Islet of Langerhans (tissue), 1 donor: Measurements from ENCODE around the gene DBX2.
"Not testable (repeated sequence)": the region's sequence is repeated elsewhere in the genome, so short reads cannot be mapped to it uniquely, and the experiment has no call there.

Source experiments
- FAIRE-seq: peaks from one replicate; lab custom pipeline; 2011; peaks lifted over from hg19 to GRCh38; lab: Jason Lieb, UNC

The DBX2 gene

DNA sequence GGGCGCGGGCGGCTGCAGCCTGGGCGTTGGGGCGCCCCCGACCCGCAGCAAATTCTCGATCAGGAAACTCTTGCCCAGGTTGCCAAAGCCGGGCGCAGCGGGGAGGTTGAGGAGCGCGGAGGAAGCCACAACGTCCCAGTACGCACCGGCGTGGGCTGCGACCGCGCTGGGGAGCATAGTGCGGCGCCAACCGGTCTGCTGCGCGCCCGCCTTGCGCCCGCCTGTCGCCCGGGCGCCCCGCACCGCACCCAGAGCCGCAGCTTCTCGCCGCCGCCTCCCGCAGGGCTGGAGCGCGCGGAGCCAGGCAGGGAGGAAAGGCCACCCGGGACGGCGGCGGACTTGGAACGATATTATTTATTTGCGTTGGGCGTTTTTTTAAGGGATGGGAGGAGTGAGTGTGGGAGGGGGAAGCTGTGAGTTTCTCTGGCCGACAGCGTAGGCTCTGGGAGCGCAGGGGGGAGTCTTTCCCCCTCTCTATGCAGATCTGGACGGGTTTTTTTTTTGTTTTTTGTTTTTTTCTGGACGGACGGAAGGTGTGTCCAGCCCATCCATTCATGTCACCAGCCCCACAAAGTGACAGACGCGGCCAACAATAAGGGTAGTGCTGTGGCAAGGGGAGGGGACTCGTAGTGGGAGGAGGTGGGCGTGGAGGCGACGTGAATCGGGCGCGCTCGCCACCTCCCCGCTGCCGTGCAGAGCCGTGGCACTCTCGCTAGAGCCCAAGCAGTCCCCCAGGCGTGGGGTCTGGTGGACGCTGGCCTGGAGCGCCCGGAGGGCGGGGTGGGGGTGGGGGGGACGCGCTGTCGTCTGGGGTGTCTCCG is at the start of gene DBX2:
Gene DBX2 (minus strand): TSS at position 349 of the 821 bp plus-strand sequence. CDS start 172 bp downstream, at position 177.
- FAIRE-seq: no peak

DNA sequence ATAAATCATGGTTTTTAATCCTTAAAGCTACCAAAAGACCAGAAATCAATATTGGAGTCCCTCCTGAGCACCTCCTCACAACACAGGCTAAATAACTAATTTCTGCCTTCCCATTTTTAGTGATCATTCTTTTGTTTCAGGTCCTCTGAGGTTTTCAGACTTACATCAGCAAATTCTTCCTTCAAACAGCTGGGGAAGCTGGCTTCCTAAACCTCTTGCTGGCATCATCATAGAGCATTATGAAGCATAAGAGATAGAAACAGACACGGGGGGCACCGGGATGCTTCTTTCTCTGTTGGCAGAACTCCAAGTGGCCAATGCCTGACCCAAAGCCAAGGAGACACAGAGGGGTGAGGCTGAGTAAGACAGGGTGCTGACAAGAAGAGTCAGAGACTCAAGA is 47.9 kb upstream of the DBX2 start:
- FAIRE-seq: no peak

DNA sequence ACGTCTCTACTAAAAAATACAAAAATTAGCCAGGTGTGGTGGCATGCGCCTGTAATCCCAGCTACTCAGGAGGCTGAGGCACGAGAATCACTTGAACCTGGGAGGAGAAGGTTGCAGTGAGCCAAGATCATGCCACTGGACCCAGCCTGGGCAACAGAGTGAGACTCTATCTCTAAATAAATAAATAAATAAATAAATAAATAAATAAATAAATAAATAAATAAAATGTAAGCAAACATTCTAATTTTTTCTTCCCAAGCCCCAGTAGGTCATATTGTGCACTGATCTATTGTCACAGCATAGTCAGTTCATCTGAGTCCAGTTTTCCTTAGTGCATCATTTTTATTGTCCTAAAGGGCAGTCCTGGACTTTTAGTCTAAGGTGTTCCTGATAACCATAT is 44.5 kb upstream of the DBX2 start:
- not testable (repeated sequence) for FAIRE-seq

DNA sequence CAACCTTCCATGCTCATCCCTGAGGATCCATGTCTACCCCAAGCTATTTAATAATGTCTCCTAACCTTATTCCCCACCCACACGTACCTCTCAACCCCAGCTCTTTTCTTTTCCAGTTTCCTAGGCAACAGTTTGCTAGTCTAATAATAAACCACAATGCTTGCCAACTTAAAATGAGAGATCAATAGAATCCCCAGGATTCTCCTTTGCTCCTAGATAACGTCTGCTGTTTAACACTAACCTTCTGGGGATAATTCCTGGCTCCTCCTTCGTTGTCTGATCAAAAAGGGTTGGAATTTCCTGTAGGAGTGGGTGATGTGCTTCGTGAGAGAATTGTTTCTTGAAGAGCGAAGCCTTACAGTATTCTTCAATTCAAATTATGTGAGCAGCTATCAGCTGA is 42.2 kb upstream of the DBX2 start:
- FAIRE-seq: no peak

DNA sequence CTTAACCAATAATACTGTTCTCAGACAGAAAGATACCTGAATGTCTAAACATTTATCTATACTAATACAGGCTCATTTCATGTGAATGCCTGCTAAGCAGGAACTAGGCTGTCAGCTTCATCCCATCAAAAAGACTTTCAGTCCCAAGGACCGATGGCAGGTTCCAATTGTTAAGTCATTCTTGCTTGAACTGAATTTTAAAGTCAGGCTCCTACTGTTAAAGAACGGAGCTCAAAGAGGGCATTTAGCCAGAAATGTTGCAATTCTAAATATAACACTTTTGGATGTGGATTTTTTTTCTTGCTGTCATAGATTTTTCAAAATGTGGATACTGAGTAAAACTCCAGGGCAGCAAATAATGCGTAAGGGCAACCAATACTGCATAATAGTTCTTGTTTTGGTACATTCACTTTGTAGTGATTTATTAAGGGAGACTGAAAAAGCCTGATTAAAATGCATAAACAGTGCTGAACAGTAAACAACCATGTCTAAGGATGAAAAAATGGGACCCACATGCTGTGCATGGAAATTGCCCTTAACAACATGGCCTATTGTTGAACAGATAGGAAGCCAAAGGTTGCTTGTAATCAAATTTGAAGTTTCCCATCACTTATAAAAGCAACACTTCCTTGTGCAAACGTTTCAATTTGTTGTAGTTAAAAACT is 38.6 kb upstream of the DBX2 start:
- FAIRE-seq: no peak

DNA sequence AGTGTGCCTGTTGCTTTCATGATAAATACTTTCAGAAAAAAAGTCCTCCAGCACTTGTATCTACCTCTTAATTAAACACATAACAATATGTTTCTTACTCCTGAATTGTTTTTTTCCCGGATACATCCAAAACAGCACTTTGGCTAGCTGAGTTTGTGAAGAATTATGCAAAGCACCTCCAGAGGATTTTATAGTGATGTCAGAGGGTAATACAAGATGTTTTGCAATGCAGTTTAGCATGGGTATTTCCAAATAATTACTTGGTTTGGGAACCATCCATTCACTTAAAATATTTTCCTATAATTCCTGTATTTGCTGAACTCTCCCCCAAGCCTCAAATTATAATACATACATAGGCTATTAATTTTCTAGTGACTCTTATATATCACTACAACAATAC is 37.7 kb upstream of the DBX2 start:
- FAIRE-seq: no peak

DNA sequence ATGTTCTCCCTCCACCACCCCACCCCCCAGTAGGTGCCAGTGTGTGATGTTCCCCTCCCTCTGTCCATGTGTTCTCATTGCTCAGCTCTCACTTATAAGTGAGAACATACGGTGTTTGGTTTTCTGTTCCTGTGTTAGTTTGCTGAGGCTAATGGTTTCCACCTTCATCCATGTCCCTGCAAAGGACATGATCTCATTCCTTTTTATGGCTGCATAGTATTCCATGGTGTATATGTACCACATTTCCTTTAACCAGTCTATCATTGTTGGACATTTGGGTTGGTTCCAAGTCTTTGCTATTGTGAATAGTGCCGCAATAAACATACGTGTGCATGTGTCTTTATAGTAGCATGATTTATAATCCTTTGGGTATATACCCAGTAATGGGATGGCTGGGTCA is 33.3 kb upstream of the DBX2 start:
- not testable (repeated sequence) for FAIRE-seq

DNA sequence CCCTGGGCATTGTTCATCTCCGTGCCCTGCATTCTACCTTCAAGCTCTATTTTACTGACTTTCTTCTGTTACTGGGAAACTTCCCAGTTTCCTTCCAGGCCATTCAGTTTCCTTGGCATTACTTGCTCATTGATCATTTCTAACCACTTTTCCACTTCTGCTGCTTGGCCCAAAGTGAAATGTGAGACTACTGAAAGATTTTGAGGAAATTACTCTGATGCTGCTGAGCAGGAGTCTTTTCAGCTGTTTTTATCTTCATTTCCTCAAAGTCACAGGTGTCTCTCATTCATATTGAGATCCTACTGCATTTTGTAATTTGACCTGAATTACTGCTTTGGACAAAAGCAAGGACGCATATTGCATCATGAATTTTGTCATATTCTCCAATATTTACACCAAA is 26.4 kb upstream of the DBX2 start:
- FAIRE-seq: no peak

DNA sequence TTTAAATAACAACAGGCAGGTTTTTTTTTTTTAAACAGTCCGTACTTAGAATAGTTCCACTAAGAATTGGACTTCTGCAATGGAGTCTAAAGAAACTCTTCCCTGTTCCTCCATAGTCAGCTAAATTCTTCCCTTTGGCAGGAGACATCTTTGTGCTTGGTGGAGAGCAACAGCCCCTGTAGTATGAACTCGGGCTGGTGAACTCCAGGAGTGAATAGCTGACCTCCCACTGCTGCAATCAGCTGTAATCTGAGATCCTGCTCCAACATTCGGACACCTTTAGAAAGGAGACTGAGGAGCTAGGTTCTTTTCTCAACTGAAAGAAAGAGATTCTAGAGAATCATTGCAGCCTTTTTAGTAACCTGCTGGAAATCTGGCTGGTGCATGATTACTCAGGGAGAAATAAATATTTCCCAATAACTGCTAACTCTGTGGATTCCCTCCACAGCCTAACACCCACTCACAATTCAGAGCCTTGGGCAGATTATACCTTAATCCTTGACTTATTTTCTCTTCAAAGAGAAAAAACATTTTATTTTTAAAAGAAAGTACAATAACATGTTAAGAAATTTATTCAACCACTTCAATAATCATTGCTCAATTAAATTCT is 25.6 kb upstream of the DBX2 start:
- FAIRE-seq: no peak

DNA sequence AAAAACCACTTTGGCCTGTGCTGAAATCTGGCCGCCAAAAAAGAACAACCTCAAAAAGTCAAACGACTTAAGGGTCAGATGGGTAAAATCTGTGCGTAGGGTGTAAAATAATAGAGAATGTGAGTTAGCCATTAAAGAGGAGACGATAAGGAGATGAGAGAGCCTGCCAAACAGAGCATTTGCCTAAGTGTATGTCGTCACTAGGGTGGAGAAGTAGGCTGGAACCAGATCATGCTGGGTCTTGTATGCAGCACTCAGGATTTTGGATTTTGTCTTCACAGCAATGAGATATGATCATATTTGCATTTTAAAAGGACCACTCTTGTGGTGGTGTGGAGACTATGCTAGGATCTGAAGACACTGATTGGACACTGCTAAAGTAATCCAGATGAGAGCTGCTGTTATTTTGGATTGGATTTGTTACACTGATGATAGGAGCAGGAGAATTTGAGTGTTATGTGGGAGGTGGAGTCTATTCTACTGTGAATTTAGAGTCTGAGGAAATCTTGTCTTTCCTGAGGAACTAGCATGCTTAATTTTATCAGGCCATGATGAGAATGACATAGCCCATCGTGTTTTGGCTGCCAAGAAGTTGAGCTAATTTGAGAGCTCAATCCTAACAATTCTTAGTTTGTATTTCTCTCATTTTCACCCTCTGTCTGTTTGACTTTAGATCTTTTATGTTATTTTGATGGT is 24.8 kb upstream of the DBX2 start:
- no peak for FAIRE-seq

DNA sequence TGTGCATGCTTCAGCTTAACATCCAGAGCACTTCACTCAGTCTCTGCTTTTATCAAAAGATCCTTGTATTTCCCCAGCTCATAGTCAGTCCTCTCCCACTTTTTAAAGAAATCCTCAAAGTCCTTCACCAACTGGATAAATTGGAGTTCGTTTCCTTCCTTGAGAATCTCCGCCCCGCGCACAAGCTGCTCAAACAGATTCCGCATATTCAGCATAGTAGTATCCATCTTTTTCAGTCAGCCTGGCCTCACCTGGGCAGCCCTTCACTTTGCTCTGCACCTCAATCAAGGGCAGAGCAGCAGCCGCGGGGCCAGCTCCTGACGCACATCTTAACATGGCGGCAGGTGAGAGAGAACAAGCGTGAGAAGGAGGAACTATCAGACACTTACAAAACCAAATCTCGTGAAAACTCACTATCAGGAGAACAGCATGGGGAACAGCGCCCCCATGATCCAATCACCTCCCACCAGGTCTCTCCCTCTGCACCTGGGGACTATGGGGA is 14.3 kb upstream of the DBX2 start:
- no peak for FAIRE-seq

DNA sequence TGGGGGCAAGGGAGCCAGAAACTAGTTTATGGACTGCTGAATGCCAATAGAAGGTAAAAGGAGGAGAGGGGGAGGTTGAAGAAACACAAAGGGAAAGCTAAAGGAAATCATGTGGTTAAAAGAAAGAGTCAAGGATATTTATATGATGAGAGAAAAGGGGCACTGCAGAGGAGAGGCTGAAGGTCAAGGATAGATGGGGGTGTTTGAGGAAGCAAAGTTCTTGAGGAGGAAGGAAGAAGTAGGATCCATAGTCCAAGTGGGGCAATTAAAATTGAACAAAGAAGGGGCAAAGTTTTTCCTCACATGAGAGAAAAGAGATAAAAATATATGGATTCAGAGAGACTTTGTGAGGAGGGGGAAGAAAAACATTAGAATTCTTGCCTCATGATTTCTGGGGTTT is 10.1 kb upstream of the DBX2 start:
- FAIRE-seq: no peak

DNA sequence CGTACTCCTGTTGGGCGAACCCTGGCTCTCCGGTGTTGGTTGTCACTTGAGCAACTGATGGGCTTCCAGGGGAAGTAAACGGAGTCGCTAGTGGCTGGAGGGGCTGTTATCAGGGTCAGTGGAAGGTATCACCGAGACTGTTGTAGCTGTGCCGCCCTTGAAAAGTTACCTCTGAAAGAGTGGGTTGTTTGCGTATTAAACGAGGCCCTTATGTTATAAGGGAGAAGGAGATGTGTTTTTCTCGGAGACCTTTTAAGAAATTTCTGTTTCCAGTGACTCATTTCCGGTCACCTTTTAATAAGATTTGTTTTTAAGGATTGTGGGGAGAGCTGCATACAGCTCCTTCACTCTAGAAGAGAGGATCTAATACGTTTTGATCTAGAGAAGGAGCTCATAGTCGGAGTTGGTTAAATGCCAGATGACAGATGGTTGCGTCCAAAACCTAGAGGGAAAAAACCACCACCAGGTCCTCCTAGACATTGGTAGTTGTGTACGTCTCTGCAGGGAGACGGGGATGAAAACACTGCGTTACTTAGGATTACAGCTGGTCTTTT is 750 bp upstream of the DBX2 start:
- FAIRE-seq: no peak

DNA sequence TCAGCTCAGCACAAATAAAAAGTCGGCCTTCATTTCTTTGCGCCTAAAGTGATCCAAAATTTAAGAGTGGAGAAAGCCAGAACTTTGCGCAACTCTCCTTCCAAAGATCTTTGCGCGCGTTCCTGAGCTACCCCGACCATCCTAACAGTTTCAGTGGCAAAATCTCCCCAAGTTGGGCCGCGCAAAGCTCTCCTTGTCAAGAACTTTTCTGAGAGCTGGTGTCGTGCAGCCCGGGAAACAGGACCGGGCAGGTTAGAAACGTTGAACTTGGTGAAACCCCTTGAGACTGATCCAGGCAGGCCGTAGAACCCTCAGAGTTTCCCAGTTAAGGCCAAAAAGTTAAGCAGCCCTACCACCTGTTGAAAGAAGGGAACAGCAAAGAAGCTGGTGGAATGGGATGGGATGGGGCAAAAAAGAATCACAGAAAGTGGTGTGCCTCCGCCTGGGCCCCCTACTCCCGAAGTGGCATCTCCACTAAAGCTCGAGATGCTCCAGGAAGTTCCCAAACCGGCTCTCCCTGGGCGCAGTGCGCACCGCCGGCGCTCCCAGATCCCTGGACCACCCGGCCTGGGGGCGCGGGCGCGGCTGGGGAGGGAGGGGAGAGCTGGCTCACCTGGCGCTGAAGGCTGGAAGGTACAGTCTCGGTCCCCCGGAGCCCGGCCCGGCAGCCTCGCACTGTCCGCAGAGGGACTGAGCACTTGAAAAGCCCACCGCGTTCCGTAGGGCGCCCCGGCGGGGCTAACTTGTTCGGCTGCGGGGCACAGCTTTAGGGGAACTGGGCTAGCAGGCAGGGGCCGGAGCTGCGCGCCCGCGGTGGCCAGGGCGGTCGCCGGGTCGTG is 768 bp downstream of the DBX2 start:
- FAIRE-seq: no peak

DNA sequence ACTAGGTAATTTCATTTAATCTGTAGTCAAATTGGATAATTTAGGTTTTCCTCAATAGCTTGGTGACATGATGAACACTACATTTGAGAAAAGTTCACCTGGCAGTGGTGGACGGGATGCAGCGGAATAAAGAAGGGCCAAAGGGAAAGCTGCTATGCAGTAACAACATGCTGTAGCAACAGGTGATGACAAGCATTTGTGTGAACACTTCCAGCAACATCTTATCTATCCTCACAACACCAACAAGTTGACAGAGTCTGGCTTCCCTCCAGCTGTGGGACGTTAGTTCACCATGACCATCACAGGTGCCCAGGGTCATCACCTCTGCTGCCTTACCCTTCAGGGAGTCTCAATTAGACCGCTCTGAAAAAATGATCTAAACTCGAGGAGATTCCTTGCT is 8.3 kb downstream of the DBX2 start:
- no peak for FAIRE-seq

DNA sequence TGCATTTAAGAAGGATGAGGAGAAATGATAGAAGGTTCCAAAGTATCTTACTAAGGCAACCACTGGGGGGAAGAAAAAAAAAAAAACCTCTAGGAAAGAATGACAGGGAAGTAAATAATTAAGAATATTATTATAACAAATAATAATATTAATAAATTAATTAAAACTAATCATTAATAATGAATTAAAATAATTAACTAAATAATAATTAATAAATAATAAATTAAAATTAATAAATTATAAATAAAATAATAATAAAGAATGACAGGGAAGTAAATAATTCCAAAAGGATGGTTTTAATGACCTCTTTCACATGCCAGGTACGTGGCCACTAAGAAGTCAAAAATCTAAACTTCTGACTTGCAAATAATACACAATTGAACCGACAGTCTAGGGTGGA is 9.9 kb downstream of the DBX2 start:
- FAIRE-seq: no peak

DNA sequence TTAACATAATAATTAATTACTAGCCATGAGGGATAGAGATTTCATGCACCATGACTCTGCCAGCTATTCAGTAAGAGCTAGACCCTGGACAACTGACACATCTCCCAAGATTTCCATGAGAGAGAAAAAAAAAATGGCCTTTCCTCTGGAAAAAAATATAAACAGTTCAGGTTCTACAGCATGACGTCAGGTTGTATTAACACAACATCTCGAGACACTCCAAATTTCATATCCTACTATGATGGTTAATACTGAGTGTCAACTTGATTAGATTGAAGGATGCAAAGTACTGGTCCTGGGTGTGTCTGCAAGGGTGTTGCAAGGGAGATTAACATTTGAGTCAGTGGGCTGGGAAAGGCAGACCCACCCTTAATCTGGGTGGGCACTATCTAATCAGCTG is 11.1 kb downstream of the DBX2 start:
- FAIRE-seq: no peak

DNA sequence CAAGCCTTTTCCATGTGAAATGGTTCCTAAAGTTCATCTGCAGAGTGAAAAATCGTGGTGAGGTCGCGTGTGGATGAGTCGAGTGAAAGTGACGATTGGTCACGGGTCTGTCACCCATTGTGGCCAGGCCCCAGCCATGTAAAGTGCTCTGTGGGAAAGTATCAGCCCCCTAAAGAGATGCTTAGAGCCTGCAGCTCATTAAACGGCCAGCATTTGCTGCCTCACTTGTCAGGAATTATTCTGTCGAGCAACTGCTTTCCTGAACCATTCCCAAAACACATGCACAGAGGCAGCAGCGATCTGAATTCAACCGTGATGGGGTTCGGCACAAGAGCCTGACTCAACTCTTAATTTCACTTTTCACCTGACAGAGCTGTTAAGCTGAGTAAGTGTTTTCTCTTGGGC is 16.0 kb downstream of the DBX2 start:
- FAIRE-seq: no peak

DNA sequence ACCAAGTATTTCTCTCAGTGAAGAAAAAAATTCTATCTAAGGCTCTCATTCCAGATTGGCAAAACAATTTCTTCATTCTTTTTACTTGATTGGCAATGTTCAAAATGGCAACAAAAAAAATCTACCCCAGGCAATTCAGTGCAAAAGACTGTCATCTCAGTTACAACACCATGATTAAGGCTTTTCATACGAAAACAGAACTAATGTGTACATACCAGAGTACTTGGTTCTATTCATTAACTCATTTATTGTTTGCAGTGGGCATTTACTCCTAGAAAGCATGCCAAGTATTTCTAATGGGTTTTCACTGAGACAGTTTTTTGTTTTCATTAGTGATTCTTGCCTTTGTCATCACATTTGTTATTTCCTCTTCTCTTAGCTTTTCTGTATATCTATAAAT is 33.0 kb downstream of the DBX2 start:
- FAIRE-seq: no peak

DNA sequence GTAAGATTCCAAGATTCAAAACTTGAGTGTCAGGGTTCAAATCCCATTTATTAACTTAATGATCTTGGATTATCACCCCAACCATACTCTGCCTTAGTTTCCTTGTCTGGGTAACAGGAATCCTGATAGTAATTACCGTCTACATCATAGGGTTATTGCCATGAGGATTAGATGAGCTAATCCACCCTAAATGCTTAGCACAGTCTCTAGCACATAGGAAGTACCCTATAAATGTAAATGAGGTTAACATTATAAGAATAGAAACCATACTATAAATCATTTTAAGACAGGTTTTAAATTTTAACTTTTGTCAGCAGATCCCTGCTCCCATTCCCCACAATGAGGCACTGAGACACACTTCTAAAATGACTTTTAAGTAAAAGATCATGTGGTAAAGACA is 36.5 kb downstream of the DBX2 start:
- FAIRE-seq: no peak

DNA sequence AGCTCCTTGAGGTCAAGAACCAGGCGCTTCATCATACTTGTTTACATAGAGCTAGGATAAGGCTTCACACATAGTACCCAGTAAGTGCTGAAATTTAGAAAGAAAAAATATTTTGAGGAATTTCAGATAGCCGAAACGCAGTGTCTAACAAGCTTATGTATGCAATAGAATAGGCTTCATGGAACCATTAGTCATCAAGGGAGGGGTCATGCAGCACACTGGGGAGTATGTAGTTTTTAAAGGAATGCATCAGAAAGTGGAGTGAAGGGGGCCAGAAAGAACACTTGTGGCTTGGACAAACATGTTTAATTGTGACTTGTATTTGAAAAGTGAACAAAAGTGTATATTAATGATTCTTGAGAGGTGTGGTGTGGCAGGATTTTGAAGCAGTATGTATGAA is 38.1 kb downstream of the DBX2 start:
- FAIRE-seq: no peak

DNA sequence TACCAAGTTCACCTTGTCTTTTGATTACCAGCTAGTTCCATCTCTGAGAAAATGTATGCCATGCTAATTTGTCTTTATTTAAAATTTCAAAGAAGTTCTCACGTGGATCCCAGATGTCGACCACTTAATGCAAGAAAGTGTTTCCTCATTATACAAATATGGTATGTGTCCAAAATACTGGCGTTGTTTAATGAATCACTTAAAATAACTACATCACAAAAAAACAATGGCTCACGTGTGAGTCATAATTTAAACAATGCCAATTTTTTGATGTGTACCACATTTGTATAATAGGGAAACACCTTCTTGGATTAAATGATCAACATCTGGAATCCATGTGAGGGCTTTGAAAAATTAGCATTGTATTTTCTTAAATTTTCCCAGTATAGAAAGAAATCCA is 40.8 kb downstream of the DBX2 start:
- FAIRE-seq: no peak
